SH-SY5Y (cell line): Measurements from ENCODE around the gene IL37.

Experiments
- GATA2 ChIP-seq: IDR thresholded peaks from 2 replicates; pipeline ENCODE4 v1.6.1; 2011; ENCODE audit warnings: mild to moderate bottlenecking, low read depth, low read length
- GATA3 ChIP-seq: IDR thresholded peaks from 2 replicates; pipeline ENCODE4 v1.6.1; 2011; ENCODE audit warnings: low read depth, mild to moderate bottlenecking, low read length, moderate library complexity

IL37 gene

DNA sequence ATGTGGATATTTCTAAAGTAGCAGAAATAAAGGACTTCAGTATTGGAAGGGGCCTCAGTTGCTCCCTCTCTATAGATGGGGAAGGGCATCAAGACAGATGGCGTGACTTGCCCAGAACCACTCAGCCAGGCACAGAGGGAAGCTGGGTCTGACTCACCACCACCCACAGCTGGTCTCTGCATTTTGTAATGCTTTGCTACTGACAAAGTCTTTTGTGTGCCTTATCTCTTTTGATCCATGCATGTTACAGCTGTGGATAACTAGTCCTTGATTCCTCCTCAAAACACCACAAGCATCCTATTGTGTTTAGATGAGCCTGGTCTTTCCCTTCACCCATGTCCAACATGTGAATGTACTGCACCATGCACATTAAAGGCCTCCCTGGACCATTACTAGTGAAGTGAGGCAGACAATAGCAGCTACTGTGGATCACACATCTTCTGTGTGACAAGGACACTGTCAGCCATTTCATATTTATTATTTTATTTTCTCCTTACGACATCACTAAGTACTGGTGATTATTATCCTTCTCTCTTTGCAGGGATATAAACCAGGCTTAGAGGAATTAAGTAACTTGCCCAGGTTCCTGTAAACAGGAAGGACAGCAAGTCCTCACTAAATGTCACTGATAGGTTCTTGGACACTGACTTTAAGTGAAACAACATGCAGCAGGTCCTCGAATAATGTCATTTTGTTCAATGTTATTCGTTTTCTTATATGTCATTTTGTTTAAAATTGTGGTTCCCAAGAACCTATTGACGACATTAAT, 29.6 kb upstream of the IL37 start:
- no peak for TF ChIP-seq GATA2
- no peak for TF ChIP-seq GATA3

DNA sequence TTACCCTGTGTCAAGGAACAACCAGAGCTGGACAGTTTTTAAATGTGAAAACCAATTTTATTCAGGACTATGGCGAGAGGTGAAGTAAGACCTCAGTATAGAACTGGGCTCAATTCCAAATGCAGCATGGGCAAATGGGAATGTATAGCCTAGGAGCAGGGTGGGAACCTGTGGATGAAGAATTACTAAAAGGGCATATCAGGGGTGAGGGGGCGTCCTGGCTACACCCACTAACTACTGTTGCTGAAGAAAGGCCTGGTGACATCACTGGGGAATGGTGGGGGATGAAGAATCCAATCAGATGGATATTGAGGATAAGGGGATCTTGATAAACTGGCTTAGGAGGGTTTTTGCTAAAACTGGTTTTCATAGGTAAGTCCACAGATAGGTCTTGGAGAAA, 27.3 kb upstream of the IL37 start:
- TF ChIP-seq GATA3 (no peak), GATA2 (no peak)

DNA sequence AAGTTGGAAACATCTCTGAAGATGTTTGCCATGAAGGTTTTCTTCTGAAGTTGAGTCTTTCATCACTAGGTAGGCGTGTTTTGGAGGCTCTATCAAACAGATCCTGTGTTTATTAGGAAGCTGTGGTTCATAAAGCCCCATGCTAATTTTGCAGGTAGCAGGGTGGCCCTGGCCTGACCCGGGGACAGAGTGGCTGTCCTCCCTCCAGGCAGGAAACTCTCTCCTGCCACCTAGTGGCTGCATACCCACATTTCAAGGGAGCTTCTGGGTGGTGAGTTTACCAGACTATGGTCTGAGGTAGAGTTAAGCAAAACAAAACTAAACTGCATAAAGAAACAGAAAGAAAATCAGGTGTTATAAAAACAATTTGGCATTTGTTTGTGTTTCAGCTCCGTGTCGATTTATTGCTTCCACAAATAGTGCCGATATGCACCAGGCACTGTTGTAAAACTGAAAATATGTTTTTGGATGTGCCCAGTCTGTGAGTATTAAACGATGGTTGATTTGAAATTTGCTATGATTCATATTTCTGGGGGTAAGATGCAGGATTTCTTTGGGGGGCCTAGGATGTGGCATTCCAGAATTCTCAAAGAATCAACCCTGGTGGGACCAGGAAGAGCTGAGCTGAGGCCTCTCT, 26.0 kb upstream of the IL37 start:
- TF ChIP-seq GATA3: no peak
- TF ChIP-seq GATA2: no peak

DNA sequence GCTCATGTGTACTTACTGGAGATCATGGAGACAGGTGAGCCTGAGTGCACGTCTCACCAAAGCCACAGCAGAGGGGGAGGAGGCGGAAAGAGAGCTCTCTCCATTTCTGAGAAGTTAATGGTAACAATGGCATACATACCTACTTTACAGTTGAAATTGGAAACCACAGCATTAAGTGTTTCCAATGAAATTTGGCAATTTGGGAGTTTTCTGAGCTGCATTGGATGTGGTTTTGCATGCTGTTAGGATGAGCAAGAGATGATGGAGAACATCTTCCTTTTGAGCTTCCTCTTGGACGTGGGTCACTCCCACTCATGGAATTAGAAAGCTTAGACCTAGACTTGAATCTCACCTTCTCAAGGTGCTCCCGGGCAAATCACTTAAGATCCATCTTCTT, 25.5 kb upstream of the IL37 start:
- no peak for TF ChIP-seq GATA3
- no peak for TF ChIP-seq GATA2

DNA sequence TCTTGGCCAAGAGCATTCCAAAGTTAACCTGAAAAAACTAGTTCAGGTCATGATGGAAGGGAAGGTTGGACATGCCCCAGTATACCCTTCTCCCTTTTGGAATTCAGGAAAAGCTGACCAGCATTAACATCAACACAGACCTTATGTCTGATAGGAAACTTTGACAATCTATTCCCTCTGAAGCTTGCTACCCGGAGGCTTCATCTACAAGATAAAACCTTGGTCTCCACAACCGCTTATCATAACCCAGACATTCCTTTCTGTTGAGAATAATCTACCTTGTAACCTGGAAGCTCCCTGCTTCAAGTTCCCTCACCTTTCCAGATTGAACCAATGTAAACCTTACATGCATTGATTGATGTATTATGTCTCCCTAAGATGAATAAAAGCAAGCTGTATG, 24.7 kb upstream of the IL37 start:
- no peak for TF ChIP-seq GATA3
- TF ChIP-seq GATA2: no peak

DNA sequence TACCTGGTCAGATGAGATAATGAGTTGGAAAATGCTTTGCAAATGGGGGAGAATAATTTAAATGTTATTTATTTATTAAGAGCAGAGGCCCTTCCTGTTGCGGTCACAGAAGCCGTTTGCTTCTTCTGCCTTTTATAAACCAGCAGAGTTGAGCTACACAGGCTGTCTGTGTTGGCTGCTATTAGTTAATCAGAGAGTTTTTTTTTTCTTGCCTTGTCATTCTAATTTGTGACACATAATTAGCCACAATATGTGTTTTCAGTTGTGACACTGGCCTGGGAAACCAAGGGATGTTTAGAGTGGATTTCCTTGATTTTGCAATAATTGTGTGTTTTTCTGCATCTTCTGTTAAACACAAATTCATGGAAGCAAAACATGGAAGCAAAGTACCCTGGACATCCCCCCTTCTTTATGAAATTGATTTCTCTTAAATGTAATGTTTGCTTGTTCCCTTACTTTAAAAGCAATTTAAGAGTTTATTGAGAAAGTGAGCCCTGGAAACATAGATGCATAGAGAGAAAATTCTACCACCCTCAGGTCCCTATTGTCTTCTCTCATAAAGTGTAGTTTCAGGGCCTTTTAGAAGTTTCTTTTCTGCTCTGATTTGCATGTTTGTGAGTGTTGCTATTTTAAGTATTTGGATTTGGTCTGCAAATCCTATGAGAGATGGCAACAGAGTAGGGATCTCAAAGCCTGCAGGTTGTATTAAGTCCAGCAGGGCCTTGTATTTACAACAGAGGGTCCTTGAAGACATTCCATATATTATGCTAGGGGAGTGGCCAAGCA, 22.8 kb upstream of the IL37 start:
- no peak for TF ChIP-seq GATA3
- TF ChIP-seq GATA2: no peak

DNA sequence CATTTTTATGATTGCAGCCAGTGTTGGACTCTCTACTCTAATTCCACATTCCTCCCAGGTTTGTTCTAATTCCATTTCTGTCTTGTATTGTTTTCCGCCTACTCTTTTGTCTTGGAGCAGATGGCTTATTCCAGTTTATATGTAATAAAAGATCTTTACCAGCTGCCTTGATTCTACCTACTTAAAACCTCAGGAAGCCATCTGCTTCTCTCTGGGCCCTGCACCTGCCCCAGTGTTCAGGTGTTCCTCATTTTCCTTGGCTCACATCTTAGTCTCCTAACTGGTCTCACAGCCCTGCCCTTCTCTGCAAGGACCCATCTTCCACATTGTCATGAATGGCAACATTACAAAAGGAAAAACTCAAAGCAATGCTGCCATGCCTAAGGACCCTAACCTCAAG, 21.0 kb upstream of the IL37 start:
- TF ChIP-seq GATA3: no peak
- no peak for TF ChIP-seq GATA2

DNA sequence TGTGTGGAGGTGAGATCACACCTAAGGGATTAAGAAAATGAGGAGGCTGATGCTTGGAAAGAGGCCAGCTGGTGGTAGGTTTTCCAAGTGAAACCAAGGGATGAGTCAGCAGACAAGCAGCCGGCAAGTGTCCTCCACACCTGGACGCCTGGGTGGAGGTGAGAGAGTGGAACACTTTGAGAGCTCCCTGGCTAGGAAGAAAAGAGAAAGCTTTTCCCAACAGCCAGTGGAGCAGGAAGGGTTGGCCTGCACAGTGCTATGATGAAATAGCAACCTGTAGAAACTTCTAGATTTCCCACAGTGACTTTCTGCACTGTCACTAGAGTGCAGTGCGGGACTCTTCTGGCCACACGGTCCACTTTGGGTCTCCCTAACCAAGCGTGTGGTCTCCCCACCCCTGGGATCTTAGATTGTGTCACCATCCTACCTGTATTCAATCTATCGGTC, 19.6 kb upstream of the IL37 start:
- TF ChIP-seq GATA2 (no peak), GATA3 (no peak)

DNA sequence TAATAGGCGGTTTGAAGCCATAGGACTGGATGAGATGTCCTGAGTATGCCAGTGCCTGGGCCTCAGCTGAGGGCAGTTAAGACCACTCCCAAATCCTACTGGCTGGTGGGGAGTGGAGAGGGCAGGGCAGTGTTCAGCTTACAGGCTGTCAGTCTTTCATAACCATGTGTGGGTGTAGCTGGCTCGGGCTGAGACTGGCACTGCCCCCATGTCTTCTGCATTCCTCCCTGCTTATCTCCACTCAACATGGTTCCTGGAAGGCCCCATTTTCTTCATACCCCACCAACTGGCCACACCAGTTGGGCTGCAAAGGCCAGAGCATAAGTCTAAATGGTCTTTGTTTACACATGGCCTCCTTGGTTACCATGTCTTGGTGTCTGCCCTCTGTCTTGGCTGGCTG, 17.2 kb upstream of the IL37 start:
- TF ChIP-seq GATA2 (no peak), GATA3 (no peak)

DNA sequence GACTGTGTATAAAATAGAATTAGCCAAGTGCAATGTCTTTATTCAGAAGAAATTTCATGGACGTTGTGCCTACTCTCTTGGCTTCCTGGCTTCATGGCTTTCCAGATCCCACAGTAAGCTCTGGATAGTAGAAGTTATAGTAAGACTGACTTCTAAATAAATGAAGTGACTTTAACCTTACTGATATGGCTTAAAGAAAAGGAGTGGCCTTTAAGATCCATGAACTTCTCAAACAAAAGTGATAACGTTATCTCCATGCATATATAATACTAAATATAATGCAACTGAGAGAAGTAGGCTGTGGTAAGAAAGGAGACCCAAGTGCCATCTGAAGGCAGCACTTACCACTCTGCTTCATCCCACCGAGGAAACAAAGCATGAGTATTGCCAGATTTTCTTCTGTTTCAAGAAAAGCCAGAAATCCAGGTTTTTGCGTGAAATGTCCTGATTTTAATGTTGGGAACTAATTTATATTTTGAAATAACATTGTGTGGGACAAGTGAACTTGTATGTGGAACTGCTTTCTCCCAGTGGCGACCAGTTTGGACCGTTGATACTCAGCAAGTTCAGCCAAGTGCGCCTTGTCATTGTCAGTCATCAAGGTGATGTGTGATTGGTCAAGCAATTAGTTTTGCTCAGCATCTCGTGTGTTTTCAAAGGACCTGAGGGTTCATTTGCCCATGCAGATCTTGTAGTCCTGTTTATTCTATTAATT, 13.9 kb upstream of the IL37 start:
- TF ChIP-seq GATA2 (no peak), GATA3 (no peak)

DNA sequence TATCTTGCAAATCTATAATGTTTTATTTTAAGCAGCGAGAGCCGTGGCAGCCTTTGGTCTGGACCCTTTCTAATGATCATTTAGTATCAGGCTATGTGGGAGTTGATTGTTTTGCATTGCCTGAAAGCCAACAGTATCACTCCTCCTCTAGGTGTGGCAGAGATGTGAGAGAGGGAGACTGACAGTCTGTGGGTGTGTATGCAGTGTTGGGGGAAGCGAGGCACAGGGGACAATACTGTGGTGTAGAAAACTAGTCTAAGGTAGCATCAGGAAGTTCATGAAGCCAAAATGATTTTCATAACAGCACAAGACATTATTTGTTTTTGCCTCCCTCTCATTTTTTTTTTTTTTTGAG, 13.4 kb upstream of the IL37 start:
- TF ChIP-seq GATA3 (no peak), GATA2 (no peak)

DNA sequence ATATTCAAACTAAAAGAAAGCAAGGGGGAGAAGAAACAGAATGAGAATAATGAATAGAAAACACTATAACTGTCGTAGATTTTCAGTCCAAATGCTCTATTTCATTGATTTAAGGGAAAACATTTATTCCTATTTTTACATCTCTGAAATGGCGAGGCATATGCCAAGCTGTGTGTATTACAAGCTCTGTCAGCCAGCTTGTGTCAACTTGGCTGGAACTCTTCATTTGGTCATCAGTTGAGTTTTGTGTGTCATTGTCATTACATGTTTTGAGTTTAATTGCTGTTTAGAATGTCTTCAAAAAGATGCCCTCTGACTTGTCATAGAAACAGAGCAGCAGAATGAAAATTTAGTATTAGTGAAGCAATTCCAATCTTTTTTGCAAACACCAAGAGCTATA, 8.1 kb upstream of the IL37 start:
- no peak for TF ChIP-seq GATA2
- TF ChIP-seq GATA3: no peak

DNA sequence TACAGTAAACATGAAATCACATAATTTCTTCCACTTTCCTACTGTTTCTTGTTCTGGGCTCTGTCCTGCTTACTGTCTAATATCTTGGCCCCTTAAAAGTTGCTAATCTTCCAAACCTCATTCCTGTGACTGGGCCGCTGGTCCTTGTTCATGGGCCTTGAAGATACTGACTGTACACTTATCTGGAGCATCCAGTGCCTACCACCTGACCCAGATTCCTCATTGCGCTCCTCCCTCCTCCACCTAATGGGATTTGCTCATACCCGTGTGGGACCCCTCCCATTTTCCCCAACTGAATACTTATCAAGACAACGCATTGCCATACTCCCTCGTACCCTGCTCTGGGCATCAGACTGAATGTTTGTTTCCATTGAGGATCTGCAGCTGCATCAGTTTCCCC, 6.1 kb upstream of the IL37 start:
- no peak for TF ChIP-seq GATA2
- no peak for TF ChIP-seq GATA3

DNA sequence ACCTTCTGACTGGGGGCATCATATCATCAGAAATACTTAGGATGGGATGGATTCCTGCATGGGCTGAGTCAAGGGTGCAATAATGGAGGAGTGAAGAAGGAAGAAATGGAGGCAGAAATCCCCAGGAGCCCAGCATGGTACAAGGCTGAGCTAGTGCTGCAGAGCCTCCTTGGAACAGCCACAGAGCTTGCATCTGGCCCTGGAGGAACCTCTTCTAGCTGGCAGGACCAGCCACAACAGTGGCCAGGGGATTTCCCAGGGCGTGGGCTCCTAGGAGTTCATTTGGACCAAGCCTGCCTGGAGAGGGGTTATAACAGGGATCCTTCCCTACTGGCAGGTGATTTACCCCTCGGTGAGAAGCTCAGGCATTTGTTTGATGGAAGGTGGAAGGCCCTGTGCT, 4.7 kb upstream of the IL37 start:
- no peak for TF ChIP-seq GATA3
